G401.6 (cell line): ENCODE data around the gene WEE2.

ENCODE experiments used
- FAIRE-seq: peaks from 2 replicates; lab custom pipeline; 2012; peaks lifted over from hg19 to GRCh38; lab: Jason Lieb, UNC

The WEE2 gene

GRCh38 chr7:141691961-141692360 is 16.2 kb upstream of the WEE2 start:
- no peak for FAIRE-seq

DNA sequence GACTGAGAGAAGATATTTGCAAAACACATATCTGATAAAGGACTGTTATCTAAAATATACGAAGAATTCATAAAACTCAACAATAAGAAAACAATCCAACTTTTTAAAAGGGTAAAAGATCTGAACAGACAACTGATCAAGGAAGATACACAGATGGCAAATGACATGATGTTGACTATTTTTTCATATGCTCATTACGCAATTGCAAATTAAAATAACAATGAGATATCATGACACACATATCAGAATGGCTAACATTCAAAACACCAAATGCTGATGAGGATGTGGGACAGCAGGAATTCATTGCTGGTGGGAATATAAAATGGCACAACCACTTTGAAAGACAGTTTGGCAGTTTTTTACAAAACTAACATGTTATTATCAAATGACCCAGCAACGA is 15.1 kb upstream of the WEE2 start:
- no peak for FAIRE-seq

- FAIRE-seq = no peak
Measured at GRCh38 chr7:141695803-141696289, 12.3 kb upstream of the WEE2 start.

DNA sequence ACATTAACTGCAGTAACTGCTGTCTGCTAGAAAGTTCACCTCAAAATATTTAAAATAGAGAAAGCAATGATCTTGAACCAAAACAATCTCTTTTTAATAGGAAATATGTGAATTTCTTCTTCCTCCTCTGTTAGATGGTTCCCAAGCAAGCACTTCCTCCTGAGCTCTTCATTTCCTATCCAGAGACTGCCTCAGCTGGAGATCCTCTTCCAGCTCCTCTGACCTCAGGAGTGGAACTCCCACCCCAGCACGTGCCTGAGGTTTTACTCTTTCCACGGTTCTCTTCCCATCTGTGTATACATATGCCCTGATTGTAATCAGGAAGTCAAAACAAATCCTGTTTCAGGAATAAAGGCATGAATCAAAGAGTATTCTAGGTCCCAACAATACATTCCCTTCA is 11.8 kb upstream of the WEE2 start:
- FAIRE-seq = no peak

- no peak for FAIRE-seq
Measured at GRCh38 chr7:141697211-141697871, 10.8 kb upstream of the WEE2 start.

GRCh38 chr7:141698247-141699015 is 9.7 kb upstream of the WEE2 start:
- no peak for FAIRE-seq

GRCh38 chr7:141699860-141700259 is 8.3 kb upstream of the WEE2 start:
- no peak for FAIRE-seq

GRCh38 chr7:141700296-141700847 is 7.8 kb upstream of the WEE2 start:
- FAIRE-seq = no peak

DNA sequence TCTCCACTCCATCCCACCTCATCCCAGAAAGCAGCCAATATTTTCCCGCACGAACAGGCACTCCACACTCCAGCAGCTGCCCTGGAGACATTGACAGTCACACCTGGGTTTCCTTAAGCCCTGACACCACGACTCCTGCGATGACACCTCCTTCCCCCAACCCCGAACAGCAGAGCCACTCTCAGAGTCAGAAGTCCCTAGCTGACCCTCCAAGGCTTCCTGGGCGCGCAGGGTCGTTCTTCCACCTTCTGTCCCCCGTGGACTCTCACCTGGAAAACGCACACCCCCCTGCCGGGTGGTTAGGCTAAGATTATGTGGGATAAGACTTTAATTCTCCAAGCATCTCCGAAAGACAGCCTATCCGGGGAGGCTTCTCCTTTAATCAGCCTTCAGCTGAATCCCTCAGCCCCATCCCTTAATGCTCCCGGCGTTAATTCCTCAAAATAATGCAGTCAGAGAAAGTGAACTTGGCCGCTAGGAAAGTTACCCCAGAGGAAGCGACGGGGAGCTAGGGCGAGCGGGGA is 7.2 kb upstream of the WEE2 start:
- FAIRE-seq = no peak

- no peak for FAIRE-seq
Measured at GRCh38 chr7:141701489-141702046, 6.6 kb upstream of the WEE2 start.

DNA sequence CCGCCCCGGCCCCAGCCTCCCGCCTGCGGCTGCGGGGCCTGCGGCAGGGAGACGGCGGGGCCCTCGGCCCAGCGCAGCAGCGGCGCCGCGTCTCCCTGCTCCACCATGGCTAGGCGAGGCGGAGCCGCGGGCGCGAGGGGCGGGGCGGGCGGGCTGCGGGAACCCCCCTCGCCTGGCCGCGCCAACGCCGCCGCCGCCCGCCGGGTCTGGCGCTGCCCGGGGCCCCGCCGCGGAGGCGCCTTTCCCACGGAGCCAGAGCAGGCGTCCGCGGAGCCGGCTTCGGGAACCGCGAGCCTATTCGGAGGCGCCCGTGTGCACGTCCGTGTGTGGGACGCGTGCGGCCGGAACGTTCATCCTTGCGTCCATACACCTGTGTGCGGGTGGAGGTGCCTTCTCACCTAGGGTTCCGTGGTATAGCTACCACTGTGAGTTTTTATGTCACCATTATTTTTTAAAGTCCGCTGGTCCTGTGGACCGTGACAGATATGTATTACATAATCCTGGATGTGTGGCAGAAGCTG is 6.0 kb upstream of the WEE2 start, which contains the start of gene DENND11:
Gene DENND11, minus strand, starts transcription at position 120 of the 521 bp plus-strand sequence. Its CDS starts 13 bp downstream, at position 107.
- FAIRE-seq = no peak

DNA sequence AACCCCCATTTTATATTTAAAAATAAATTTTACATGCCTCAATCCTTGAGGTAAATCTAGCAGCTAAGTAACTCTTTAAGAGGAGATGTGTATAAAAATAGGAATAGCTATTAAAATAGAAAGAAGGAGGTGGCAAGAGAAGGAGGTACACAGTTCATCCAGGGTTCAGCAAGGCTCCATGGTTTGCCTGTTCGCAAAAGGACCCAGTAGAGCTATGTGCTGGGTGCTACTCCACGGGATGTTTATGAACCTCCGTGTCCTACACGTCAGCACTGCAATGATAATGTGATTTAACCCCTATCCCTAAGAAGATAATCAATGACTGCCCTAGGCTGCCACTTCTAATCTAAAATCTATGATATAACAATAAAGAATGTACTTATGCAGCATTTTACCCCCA is 5.3 kb upstream of the WEE2 start:
- no peak for FAIRE-seq

DNA sequence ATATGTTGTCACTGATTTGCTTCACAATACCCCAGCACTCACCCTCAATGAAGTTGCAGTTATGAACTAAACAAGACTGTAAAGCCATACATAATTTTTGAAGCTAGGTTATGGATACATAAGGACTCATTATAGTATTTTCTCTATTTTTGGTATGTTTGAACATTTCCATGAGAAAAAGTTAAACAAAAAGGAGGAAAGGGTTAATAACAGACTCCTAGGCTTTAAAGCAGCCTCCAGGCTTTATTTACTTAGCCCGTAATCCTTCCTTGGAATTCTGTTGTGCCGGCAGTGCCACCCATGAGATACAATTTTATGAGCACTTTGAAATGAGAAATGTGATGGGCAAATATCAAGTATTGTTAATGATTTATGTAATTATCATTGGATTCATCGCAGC is 4.0 kb upstream of the WEE2 start:
- no peak for FAIRE-seq

DNA sequence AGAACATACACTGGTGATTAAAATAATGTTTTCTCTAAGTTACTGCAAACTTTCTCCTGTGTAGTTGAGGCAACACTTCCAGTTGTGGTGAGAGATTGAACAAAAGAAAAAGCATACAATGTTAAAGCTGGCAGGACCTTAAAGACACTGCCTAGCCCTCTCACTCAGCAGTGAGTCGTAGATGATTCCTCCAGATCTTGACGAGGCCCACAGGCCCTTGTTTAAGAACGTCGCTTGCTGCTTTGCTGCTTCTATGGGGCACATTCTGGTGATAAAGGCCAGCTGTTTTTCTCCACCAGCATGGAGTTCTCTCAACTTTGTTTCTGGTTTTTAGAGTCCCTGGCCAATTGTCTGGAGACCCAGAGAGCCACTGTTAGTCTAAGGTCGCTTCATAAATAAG is 3.4 kb upstream of the WEE2 start:
- no peak for FAIRE-seq

GRCh38 chr7:141706239-141707064 is 1.7 kb upstream of the WEE2 start:
- FAIRE-seq = no peak

GRCh38 chr7:141709318-141709717 is 1.2 kb downstream of the WEE2 start:
- FAIRE-seq = no peak

- no peak for FAIRE-seq
Measured at GRCh38 chr7:141709749-141710148, 1.6 kb downstream of the WEE2 start.

DNA sequence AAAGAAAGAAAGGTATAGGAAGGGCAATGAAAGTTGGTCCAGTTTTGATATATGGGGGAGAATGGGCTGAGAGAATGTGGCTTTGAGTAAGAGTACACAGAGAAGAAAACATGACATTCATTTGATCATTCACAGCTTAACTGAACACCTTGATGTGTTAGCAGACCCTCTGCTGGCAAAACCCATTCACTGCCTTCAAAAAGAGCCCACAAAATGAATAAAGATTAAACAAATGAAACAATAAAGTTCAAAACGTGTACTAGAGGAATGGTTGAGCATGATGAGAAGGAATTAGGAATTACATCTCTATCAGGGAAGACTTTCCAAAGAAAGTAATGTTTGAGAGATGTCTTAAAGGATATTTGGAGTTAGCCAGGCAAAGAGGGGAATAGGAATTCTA is 2.1 kb downstream of the WEE2 start:
- FAIRE-seq = no peak

DNA sequence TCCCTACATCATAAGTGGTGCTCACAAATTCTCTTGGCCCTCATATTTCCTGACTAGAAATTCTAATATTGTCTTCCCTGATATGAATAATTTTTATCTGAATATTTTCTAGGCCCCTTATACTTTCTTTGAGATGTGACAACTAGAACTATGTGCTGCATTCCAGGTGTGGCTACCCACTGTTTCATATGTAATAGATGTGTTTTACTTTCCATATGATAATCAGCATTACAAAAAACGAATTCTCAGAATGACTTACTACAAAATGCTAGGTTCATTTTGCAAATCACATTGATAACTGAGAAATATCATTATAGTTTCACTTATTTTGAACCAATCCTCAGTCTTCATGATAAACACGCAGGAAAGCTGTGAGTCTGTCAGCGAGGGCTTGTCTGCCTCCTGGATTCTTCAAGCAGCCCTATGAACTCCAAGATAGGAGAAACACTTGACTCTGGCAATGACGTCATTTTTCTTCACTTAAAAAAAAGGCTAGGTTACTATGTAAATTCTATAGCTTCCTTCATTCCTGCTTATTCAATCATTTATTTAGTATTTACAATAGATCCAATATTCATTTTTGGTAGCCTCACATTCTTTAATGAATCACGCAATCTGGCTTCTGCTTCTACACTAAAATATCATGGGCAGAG is 4.6 kb downstream of the WEE2 start:
- FAIRE-seq = no peak

GRCh38 chr7:141713890-141714289 is 5.7 kb downstream of the WEE2 start:
- FAIRE-seq = no peak

GRCh38 chr7:141714571-141714970 is 6.4 kb downstream of the WEE2 start:
- FAIRE-seq = no peak
